ENCODE data around the gene CCL17.

Gene CCL17

DNA sequence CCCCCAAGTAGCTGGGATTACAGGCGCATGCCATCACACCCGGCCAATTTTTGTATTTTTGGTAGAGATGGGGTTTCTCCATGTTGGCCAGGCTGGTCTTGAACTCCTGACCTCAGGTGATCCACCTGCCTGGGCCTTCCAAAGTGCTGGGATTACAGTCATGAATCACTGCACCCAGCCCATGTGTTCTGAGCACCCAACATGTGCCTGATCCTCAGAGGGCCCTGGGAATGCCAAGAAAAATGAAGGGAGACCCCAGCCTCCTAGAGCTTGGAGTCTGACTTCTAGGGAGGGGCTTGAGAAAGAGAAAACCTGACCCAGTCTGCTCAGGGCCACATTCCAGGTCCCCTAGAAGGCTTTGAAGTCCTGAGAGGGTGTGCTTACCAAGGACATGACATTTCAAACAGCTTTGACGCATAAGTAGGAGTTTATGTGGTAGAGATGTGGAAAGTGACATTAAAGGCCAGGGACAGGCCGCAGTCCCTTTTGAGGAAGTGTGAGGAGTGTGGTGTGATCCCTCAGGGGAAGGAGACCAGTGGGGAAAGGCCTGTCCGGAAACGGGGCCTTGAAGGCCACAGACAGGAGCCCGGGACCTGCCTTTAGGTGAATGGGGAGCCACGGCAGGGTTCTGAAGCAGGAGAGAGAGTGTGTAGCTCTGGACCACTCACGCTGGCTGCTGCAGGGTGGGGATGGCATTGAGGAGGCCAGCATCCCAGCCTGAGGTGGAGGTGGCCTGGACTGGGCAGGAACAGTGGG lies 47.1 kb upstream of the CCL17 start:
- H3K36me3 ChIP-seq (ENCODE audit: control insufficient read depth, low read length): no peaks in the 10 kb centered on the region
- no peak overlapping the region for H3K27ac ChIP-seq (ENCODE audit: low read depth, low read length)
- no peak overlapping the region for H3K4me3 ChIP-seq (ENCODE audit: low read length)
- H3K9me2 ChIP-seq (replicated peaks; ENCODE audit: control insufficient read depth, low read length): no peaks in the 10 kb centered on the region
- H3F3A ChIP-seq (ENCODE audit: control insufficient read depth, insufficient read depth): no peaks in the 10 kb centered on the region
- no peaks in the 10 kb centered on the region for H3K4me1 ChIP-seq (ENCODE audit: control insufficient read depth, low read length)
- H3K79me2 ChIP-seq (ENCODE audit: control insufficient read depth, low read length): no peaks in the 10 kb centered on the region
- no peaks in the 10 kb centered on the region for H4K20me1 ChIP-seq (ENCODE audit: control insufficient read depth, insufficient read depth, low read depth, low read length)
- no peak overlapping the region for H3K4me2 ChIP-seq (ENCODE audit: low read length)
- no peak for TF ChIP-seq EZH2phosphoT487 (IDR thresholded peaks at IDR 0.05; ENCODE audit: borderline replicate concordance, low read length)
- TF ChIP-seq, protein P1, sequence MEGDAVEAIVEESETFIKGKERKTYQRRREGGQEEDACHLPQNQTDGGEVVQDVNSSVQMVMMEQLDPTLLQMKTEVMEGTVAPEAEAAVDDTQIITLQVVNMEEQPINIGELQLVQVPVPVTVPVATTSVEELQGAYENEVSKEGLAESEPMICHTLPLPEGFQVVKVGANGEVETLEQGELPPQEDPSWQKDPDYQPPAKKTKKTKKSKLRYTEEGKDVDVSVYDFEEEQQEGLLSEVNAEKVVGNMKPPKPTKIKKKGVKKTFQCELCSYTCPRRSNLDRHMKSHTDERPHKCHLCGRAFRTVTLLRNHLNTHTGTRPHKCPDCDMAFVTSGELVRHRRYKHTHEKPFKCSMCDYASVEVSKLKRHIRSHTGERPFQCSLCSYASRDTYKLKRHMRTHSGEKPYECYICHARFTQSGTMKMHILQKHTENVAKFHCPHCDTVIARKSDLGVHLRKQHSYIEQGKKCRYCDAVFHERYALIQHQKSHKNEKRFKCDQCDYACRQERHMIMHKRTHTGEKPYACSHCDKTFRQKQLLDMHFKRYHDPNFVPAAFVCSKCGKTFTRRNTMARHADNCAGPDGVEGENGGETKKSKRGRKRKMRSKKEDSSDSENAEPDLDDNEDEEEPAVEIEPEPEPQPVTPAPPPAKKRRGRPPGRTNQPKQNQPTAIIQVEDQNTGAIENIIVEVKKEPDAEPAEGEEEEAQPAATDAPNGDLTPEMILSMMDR (IDR thresholded peaks at IDR 0.05; ENCODE audit: low read depth, low read length, poor library complexity, severe bottlenecking): no peak
- no peaks in the 10 kb centered on the region for H3K9me3 ChIP-seq (ENCODE audit: control insufficient read depth, insufficient read depth, low read length)
- H3K27me3 ChIP-seq (ENCODE audit: control insufficient read depth, low read length): peaks cover 23% of the 10 kb centered on the region

DNA sequence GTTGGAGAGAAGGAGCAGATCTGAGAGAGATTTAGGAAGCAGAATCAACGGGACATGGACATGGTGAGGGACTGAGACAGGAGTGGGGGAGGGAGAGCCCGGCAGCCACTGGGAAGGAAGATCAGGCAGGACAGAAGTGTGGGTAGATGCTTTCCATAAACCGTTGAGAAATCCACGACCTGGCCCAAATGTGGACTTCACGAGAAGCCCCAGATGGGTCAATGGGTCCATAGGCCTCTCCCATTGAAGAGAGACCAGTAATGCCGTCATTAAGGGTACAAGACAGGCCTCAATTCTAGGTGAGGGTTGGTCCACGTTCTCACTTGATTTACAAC lies 46.5 kb upstream of the CCL17 start:
- Histone ChIP-seq H3K9me3 (ENCODE audit: control insufficient read depth, insufficient read depth, low read length) (no peaks in the 10 kb centered on the region), H3K4me3 (ENCODE audit: low read length) (no peak overlapping the region), H3K36me3 (ENCODE audit: control insufficient read depth, low read length) (no peaks in the 10 kb centered on the region), H3K4me2 (ENCODE audit: low read length) (no peak overlapping the region), H3F3A (ENCODE audit: control insufficient read depth, insufficient read depth) (no peaks in the 10 kb centered on the region), H3K27ac (ENCODE audit: low read depth, low read length) (no peak overlapping the region), H3K79me2 (ENCODE audit: control insufficient read depth, low read length) (no peaks in the 10 kb centered on the region), H3K4me1 (ENCODE audit: control insufficient read depth, low read length) (no peaks in the 10 kb centered on the region), H3K9me2 (replicated peaks; ENCODE audit: control insufficient read depth, low read length) (no peaks in the 10 kb centered on the region), H4K20me1 (ENCODE audit: control insufficient read depth, insufficient read depth, low read depth, low read length) (no peaks in the 10 kb centered on the region), H3K27me3 (ENCODE audit: control insufficient read depth, low read length) (peaks cover 20% of the 10 kb centered on the region)
- TF ChIP-seq EZH2phosphoT487 (IDR thresholded peaks at IDR 0.05; ENCODE audit: borderline replicate concordance, low read length): no peak
- TF ChIP-seq, protein P1 (IDR thresholded peaks at IDR 0.05; ENCODE audit: low read depth, low read length, poor library complexity, severe bottlenecking): no peak

DNA sequence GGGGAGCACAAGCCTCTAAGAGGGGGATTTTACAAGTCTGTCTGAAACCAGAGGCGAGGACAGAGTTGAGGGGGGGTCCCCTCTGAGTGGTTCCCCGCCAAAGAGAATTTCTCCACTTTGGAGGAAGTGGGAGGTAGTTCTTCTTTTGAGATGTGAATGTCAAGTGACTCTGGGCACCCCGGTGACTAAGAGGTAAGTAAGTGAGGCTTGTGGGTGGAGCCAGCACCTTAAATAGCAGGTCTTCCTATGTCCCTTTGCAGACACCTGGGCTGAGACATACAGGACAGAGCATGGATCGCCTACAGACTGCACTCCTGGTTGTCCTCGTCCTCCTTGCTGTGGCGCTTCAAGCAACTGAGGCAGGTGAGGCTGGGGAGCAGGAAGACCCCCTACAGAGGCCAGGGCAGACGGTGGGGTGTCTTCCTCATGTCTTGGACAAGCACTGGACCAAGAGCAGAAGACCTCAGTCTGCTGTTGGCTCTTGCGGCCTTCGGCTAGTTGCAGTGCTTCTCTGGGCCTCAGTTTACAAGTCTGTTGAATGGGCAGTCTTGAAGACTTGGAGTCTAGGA lies 46.0 kb upstream of the CCL17 start, which contains the start of gene CCL22:
CCL22 (plus strand) TSS at position 257 of the 569 bp plus-strand sequence; CDS start at position 291, 34 bp downstream.
- no peak for TF ChIP-seq EZH2phosphoT487 (IDR thresholded peaks at IDR 0.05; ENCODE audit: borderline replicate concordance, low read length)
- H3F3A ChIP-seq (ENCODE audit: control insufficient read depth, insufficient read depth): no peaks in the 10 kb centered on the region
- peaks cover 18% of the 10 kb centered on the region for H3K27me3 ChIP-seq (ENCODE audit: control insufficient read depth, low read length)
- H3K9me3 ChIP-seq (ENCODE audit: control insufficient read depth, insufficient read depth, low read length): no peaks in the 10 kb centered on the region
- H3K4me1 ChIP-seq (ENCODE audit: control insufficient read depth, low read length): no peaks in the 10 kb centered on the region
- no peaks in the 10 kb centered on the region for H3K79me2 ChIP-seq (ENCODE audit: control insufficient read depth, low read length)
- no peaks in the 10 kb centered on the region for H3K9me2 ChIP-seq (replicated peaks; ENCODE audit: control insufficient read depth, low read length)
- H3K4me3 ChIP-seq (ENCODE audit: low read length): no peak within 1 kb of the TSS
- no peaks in the 10 kb centered on the region for H4K20me1 ChIP-seq (ENCODE audit: control insufficient read depth, insufficient read depth, low read depth, low read length)
- H3K36me3 ChIP-seq (ENCODE audit: control insufficient read depth, low read length): no peaks in the 10 kb centered on the region
- no peak within 1 kb of the TSS for H3K4me2 ChIP-seq (ENCODE audit: low read length)
- H3K27ac ChIP-seq (ENCODE audit: low read depth, low read length): no peak within 1 kb of the TSS

DNA sequence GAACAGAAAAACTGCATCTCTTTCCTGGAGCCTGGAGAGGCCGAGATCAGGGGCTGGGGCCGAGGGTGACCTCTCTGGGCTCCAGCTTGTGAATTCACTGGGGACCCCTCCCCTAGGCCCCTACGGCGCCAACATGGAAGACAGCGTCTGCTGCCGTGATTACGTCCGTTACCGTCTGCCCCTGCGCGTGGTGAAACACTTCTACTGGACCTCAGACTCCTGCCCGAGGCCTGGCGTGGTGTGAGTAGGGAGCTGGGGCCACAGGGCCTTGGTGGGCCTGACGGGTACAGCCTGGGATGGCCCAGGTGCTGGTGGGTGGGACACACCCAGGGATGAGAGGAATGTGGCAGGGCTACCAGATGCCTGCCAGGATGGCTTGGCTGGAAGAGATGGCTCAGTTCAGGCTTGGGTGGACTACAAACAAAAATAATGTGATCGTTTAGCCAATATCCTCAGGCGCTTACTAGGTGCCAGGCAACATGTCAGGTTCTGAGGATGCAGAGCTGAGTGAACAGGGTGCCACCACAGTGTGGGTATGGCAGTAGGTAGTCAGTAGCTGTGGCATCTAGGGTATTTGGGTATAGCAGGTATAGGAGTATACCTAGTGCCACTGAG lies 44.1 kb upstream of the CCL17 start:
- Histone ChIP-seq H3K36me3 (ENCODE audit: control insufficient read depth, low read length) (no peaks in the 10 kb centered on the region), H3K27ac (ENCODE audit: low read depth, low read length) (no peak overlapping the region), H3K4me3 (ENCODE audit: low read length) (no peak overlapping the region), H3K9me3 (ENCODE audit: control insufficient read depth, insufficient read depth, low read length) (no peaks in the 10 kb centered on the region), H3K27me3 (ENCODE audit: control insufficient read depth, low read length) (peaks cover 21% of the 10 kb centered on the region), H4K20me1 (ENCODE audit: control insufficient read depth, insufficient read depth, low read depth, low read length) (no peaks in the 10 kb centered on the region), H3K4me2 (ENCODE audit: low read length) (no peak overlapping the region), H3K4me1 (ENCODE audit: control insufficient read depth, low read length) (no peaks in the 10 kb centered on the region), H3F3A (ENCODE audit: control insufficient read depth, insufficient read depth) (no peaks in the 10 kb centered on the region), H3K9me2 (replicated peaks; ENCODE audit: control insufficient read depth, low read length) (no peaks in the 10 kb centered on the region), H3K79me2 (ENCODE audit: control insufficient read depth, low read length) (no peaks in the 10 kb centered on the region)
- no peak for TF ChIP-seq EZH2phosphoT487 (IDR thresholded peaks at IDR 0.05; ENCODE audit: borderline replicate concordance, low read length)
- TF ChIP-seq, protein P1 (IDR thresholded peaks at IDR 0.05; ENCODE audit: low read depth, low read length, poor library complexity, severe bottlenecking): no peak
